GM21526 (cell line): ENCODE measurements around the gene SIGLEC11.
"Not testable (repeated sequence)": the region's sequence is repeated elsewhere in the genome, so short reads cannot be mapped to it uniquely, and the experiment has no call there.

Experiments
- ATAC-seq: cut with Tn5 transposase; IDR thresholded peaks from one replicate; pipeline ENCODE4 v1.9.1; 2021; ENCODE audit warnings: moderate library complexity; ENCODE audit not compliant: unreplicated experiment, low FRiP score

The SIGLEC11 gene, protein sequence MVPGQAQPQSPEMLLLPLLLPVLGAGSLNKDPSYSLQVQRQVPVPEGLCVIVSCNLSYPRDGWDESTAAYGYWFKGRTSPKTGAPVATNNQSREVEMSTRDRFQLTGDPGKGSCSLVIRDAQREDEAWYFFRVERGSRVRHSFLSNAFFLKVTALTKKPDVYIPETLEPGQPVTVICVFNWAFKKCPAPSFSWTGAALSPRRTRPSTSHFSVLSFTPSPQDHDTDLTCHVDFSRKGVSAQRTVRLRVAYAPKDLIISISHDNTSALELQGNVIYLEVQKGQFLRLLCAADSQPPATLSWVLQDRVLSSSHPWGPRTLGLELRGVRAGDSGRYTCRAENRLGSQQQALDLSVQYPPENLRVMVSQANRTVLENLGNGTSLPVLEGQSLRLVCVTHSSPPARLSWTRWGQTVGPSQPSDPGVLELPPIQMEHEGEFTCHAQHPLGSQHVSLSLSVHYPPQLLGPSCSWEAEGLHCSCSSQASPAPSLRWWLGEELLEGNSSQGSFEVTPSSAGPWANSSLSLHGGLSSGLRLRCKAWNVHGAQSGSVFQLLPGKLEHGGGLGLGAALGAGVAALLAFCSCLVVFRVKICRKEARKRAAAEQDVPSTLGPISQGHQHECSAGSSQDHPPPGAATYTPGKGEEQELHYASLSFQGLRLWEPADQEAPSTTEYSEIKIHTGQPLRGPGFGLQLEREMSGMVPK

DNA sequence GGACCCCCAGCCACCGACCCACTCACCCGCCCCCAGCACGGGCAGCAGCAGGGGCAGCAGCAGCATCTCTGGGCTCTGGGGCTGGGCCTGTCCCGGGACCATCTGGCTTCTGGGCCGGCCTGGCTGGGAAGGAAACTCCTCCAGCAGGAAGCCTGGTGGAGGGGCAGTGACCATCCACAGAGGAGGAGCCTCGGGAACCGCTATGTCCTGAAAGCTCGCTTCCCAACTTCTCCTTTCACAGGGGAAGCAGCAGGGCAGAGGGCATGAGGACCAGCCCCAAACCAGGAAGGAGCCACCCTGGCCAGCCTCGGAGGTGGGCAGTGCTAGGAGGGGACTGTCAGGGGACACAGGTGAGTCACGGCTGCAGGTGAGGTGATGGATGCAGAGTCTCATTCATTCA lies at the start of gene SIGLEC11:
TSS of gene SIGLEC11 (minus strand) at position 193 of the 400 bp plus-strand sequence. CDS start at position 102, 91 bp downstream.
- not testable (repeated sequence) for ATAC-seq

DNA sequence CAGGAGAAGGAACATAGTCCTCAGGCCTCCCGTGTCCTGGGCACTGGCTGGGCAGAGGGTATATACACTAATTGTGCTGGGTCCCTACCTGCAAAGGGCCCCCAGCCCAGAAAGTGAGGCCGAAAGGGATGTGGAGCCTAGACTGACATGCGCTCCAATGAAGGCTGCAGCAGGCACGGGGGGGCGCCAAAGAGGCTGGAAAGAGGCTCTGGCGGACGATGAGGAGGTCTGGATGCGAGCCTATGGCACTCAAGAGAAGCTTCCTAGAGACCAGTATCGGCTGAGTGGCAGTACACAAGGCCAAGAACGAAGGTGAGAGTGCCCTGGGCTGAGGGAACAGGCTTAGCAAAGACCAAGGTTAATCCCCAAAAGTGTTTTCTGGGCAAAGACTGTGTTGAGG lies 47.6 kb upstream of the SIGLEC11 start:
- no peak for ATAC-seq

DNA sequence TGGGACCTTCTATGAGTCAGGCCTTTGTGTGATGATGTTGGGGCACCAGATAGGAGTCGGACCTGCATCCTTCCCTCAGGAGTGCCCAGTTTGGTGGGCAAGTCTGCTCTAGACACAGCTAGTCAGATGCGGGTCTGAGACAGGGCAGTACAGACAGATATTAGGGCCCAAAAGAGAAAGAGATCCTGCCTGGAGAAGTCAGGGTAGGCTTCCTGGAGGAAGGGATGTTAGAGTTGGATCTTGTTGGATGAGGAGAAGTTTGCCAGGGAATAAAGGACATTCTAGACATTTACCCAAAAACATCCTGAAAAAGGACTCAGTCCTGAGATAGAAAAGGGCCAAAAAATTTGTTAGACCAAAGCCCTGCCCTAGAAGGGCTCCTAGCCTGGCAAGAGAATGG lies 47.0 kb upstream of the SIGLEC11 start:
- ATAC-seq, result no peak

DNA sequence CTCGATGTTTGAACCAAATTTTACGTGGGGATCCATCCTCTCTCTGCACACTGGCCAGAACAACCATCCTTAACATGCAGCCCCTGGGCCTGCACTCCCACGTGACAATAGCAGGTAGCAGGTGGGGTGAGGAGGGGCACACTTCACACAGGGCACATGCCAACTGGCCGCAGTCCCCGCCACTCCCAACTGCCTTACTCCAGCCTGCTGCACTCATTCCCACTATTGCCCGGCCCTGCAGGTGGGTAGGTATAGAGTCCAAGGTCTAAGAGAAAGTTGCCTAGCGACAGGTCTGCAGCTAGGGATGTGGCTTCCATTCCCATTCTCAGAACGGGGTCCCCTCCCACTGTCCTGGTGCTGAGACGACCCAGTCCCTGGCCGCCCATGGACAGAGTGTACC lies 46.2 kb upstream of the SIGLEC11 start:
- ATAC-seq, result no peak

DNA sequence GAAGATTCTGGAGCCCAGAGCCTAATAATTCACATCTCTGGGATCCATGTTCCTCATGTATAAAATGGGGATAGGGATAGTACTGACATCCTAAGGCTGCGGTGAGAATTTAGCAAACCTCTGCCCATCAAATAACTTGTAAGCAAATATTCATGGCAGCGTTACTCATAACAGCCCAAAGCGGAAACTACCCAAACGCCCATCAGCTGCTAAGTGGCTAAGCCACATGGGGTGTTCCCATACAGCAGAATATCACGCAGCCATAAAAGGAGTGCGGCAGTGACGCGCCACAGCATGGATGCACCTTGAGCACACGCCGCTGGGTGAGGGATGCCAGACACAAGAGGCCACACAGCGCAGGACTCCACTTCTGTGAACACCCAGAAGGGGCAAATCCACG lies 44.5 kb upstream of the SIGLEC11 start:
- ATAC-seq, result no peak

DNA sequence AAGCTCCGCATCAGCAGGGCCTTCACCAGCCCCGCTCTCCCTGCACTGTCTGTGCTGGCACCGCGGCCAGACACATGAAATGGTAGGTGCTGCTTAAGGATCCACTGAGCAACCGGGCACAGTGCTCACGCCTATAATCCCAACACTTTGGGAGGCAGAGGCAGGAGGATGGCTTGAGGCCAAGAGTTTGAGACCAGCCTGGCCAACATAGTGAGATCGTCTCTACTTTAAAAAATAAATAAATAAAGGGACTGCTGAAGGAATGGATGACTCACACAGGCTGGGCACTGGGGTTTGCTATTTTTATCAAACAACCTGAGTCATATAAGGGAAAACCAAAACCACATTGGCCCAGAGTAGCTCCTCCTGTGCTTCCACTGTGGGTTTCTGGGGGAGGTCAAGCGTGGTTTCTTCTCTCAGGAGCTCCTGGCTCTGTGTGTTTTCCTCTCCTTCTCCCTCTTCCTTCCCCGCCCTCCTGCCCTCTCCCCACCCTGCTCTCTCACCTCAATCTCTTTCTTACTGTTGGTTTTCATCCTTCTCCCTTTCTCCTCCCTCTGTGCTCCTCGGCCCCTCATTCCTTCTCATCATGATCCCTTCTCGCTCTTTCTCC lies 42.9 kb upstream of the SIGLEC11 start:
- ATAC-seq, result no peak

DNA sequence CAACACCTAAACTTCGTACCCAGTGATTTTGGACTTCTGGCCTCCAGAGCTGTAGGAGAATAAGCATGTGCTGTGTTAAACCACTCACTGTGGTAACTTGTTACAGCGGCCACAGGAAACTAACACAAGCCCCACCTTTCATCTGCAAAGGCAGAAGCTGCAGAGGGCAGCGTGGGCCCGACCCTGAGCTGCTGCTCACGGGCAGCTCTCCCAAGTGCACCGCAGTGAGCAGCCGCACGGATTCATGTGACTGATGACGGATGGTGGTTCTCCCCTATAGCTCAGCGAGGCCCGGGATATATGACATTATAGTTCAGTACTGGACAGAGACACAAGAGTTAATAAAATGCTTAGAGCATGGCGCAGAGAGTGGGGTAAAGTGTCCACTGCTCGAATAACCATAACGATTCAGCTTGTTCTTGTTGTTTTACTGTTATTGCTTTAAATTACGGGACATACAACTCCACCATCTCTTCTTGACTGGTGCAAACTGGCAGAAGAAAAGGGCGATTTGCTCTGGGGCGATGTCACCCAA lies 42.3 kb upstream of the SIGLEC11 start:
- no peak for ATAC-seq

DNA sequence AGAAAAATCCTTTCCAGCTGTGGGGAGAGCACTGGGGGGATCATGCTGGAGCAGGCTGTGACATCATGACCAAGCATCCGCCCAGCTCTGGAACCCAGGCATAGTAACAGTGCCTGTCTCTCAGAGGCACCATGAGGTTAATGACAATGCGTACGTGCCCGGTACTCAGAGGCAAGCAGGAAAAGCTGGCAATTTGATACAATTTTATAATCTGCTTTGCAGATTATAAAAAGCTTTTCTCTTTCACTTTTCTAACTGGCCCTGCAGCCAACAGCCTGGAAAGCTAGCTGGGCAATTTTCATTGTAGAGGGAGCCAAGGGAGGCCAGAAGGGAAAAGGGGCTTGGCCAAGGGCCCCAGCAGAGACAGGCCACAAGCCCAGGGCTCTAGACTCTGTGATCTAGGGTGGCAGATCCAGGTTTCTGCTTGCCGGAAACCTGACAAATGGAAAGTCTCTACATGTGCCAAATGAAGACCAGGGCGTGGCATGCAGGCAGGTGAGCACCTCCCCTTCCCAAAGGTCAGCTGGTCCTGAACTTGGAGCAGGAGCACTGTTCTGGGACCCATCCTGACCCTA lies 41.5 kb upstream of the SIGLEC11 start:
- ATAC-seq, result no peak

DNA sequence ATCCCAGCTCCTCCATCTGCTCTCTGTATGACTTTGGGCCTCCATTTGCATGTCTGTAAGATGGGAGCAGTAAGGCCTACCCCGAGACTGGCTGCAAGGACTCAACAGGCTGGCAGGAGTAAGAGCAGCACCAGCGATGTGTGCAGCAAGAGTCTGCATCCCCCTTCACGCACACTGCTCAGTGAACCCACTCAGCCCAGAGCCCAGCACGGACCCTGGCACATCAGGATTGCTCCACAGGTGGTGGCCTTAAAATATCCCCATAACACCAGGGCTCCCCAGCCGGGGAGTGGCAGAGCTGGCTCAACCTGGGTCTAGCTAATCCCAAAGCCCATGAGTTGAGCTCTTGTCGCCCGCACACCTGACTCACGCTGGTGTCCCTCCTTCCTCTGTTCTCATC lies 40.8 kb upstream of the SIGLEC11 start:
- ATAC-seq, result no peak

DNA sequence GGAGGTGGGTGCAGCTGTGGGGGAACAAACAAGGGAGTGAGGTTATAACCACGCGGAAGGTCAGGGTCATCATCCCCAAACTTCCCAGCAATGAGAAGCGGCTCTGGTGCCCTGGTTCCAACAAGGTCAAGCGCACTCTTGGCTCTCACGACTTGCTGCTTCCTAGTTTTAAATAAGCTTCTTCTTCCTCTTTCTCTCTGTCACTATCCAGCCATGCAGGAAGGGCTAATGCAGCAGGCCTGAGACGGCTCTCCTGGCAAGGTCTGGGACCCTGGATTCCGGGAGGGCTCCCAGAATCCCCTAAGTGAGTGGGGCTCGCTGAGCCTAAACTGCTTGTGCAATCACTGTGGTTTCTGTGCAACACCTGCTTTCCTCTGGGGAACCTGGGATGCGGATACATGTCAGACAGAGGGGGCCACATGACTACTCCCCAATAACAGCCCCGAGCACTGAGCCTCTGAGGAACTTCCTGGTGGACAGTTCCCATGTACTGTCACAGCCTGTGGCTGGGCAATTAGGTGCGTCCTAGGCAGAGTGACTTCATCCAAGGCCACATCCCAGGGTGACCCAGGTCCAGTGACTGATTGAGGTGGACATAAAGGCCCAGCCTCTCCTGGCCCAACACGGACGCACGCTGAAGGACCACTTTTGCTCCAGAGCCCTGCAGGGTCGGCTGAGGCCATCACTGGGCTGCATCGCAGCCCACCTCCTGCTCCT lies 40.0 kb upstream of the SIGLEC11 start:
- no peak for ATAC-seq

DNA sequence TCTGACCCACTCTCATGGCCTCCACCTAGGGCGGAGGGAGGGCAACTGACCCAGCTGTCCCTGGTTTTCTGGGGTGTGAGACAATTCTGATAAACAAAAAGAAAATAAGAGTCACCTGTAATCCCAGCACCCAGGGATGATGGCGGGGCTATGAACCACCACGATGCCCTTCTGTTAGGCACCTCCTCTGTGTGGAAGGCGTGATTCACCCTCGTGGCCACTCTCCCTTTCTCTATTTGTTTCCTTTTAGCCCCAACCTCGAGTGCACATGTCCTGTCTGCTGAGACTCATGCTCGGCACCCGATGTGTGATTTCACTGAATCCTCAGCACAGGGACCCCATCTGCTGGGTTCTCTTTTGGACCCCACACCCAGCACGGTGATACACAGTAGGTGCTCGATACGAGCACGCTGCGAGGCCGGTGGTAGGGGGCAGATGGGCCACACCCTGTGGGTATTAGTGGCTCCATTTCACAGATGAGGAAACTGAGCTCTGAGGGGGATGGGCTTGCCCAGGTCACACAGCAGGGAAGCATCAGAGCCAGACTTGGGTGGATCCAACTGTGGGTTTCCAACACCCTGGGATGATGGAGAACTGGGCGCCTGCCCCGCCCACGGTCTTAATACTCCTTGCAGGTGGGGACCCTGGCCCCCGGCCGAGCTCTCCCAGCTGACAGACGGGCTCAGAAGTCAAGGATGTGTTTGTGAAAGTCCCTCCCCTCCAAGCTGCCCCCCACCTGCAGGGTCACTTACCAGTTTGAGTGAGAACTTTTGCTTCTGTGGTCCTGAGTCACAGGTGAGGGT lies 39.3 kb upstream of the SIGLEC11 start:
- no peak for ATAC-seq

DNA sequence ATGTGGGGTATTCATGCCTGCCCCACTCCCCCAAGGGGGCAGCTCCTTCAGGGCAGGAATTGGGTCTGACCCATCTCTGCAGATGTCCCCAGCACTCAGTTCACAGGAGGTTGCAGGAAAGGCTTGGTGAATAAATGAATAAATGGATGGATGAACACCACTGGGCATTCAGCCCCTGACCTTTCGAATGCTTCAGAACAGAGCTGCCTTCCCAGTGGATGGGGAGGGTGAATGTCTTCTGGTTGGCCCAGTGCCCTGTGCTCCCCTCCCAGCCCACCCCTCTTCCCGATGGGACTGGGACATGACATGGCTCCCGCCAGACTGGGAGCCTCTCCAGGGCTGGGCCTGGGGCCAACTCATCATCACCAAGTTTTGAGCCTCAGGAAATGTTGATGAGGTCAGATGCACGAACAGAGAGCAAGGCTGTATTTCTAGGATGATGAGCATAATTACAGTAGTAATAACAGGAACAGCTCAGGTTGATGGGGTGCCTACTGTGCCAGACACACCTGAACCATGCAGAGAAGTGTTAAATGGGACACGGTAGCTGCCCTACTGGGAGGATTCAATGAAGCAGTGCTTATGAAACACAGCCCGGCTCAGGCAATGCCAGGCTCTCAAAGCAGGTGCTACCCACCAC lies 38.5 kb upstream of the SIGLEC11 start:
- no peak for ATAC-seq

DNA sequence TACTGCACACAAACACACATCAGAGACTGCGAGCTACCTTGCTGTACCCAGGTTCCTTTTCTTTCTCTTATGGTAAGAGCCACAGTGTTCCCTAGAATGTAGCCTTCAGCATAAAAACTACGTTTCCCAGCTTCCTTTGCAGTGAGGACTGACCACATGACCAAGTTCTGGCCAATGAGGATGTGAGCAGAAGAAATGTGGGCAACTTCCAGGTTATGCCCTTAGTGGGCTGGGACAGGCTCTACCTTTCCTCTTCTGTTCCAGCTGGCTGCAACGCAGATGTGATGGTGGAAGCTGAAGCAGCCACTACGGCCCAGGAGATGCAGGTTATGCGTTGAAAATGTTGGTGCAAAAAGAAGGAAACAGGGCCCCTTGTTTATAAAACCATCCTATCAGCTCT lies 36.7 kb upstream of the SIGLEC11 start:
- ATAC-seq, result no peak

DNA sequence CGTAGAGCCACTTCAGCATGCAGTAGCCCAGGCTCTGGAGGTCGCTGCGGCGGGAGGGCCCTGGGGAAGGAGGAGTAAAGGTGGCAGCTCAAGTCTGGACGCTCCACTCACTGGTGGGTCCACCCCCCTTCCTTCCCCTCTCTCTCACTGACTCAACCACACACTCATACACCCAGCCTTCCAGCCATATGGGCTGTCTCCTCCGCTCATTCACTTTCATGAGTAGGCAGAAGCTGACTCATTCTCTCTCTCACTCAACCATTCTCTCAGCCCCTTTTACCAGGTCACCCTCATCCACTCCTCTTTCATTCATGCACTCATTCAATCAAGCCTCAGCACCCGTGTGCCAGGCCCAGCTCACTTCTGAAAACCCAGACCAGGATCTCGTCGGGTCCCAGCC lies 27.5 kb upstream of the SIGLEC11 start:
- ATAC-seq, result no peak

DNA sequence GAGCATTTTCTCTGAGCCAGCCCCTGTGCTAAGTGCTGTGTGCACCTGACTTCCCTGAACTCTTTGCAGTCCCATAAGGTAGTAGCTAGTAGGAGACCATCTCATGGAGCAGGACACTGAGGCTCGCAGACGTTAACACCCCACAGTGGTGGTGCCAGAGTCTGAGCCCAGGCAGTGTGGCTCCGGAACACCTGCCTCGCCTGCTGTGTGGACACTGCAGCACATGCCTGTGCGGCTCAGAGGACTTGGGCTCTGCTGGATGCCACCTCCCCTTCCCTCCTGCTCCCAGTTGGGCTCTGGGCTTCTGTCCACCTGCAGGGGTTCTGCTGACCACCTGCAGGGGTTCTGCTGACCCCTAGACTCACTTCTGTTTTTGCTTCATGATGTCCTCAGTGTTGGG lies 27.0 kb upstream of the SIGLEC11 start:
- no peak for ATAC-seq

DNA sequence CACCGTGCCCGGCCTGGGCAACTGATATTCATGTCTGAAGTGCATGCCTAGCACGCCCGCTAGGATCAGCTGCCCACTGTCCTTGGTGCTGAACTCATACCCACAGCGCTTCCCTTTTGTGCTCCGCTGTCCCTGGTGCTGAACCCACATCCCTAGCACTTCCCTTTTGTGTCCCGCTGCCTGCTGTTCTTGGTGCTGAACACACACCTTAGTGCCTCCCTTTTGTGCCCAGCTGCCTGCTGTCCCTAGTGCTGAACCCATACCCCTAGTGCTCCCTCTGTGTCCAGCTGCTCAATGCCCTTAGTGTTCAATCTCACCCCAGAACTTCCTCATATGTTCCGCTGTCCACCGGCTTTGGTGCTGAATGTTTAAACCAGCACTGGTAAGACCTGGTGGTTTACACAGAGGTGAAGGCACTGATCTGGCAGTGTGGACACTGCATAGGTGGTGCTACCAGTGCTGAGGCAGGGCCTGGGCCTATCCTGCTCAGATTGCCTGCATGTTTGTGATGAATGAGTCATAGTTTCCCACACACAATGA lies 26.3 kb upstream of the SIGLEC11 start:
- ATAC-seq, result no peak

DNA sequence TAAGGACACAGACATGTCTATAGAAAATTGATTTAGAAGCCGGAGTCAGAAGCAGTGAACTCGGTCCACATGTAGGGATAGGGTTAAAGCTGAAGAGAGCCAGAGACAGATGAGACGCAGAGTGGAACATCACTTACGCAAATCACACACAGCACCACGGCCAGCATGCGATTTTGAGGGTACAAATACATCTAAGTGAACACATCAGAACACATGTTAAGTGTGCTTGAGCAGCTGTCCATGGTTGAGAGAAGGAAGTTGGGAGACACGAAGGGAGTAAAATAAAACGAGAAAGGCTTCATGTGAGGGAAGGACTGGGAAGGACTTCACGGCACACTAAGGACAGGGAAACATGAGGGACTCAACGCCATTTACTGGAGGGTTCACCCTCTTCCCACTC lies 25.4 kb upstream of the SIGLEC11 start:
- ATAC-seq, result no peak

DNA sequence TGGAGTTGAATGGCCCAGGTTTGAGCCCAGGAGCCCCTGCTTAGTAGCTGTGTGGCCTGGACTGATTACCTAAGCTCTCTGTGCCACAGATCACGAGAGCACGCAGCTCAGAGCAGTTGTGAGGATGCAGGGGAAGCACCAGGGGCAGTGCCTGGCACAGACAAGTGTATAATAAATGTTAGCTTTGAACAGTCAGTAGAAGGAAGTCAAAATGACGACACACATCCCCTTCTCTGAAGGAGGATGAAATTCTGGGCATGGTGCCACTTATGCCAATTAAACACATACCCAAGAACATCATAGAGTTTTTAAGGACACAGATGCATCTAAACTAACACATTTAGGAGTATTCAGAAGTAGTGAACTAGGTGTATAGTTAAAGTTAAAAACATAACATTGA lies 24.9 kb upstream of the SIGLEC11 start:
- ATAC-seq, result no peak

DNA sequence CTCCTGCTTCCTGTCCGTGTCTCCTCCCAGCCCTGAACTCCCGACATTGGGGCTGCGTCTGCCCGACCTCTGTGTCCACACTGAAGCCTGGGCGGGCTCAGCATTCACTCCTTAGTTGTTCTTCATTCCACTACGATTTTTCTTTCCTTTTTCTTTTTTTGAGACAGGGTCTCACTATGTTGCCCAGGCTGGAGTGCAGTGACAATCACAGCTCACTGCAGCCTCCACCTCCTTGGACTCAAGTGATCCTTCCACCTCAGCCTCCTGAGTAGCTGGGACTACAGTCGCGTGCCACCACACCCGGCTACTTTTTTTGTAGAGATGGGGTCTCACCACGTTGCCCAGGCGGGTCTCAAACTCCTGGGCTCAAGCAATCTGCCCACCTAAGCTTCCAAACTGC lies 23.5 kb upstream of the SIGLEC11 start:
- no peak for ATAC-seq
